Gastrocnemius medialis (tissue), 4 donors: ENCODE results near the gene ZNF766.
A peak's percentile ranks its signal among the peaks of the same experiment; 100 is the strongest.

Experiments
- CTCF ChIP-seq, 5 experiments: fragments of 450-650 bp in 3 of 5; fragments of 200-600 bp in 2 of 5; sonication (generic) in 2 of 5; IDR thresholded peaks in 4 of 5; conservative IDR thresholded peaks in 1 of 5; 1 replicate in 4 of 5; 2 replicates in 1 of 5; pipeline ENCODE4 v1.5.1; 2016 to 2019; ENCODE audit warnings: antibody characterized with exemption in 5 of 5, mild to moderate bottlenecking in 3 of 5, moderate library complexity in 3 of 5
- POLR2A ChIP-seq, 2 donors: fragments of 450-650 bp; IDR thresholded peaks; one replicate each; pipeline ENCODE4 v1.6.1; 2017; ENCODE audit warnings: antibody characterized with exemption in 2 of 2, mild to moderate bottlenecking in 2 of 2, moderate library complexity in 2 of 2

- peak; percentile 84 to 93 (median 86) for TF ChIP-seq CTCF (IDR thresholded peaks at IDR 0.05 in 4 of 5, conservative IDR thresholded peaks at IDR 0.05 in 1 of 5)
- no peak for TF ChIP-seq POLR2A (IDR thresholded peaks at IDR 0.05)
Measured at GRCh38 chr19:52237771-52238400, 31.5 kb upstream of the ZNF766 start.
